H1 (cell line): ENCODE results near the gene MYH9. TPM values are rescaled to one million over a fixed set of nuclear protein-coding genes. Genes with fewer than 3 reads are reported as not detected.

Experiments
- CTCF ChIA-PET: fragments of 300-600 bp; sonication (Branson Sonifier 250); formaldehyde crosslinking; loops from one replicate; lab custom pipeline; 2021; ENCODE audit not compliant: partially characterized antibody; lab: Charles Lee
- POLR2A ChIA-PET: fragments of 300-600 bp; sonication (Branson Sonifier 250); formaldehyde crosslinking; loops from one replicate; lab custom pipeline; 2021; ENCODE audit warnings: inconsistent platforms; ENCODE audit not compliant: partially characterized antibody; lab: Charles Lee
- DNase-seq, 2 experiments: peaks; one replicate each; pipeline versions ENCODE4 v3.0.0 to v3.0.0-alpha.2; 2010 to 2022; ENCODE audit warnings: low spot score in 2 of 2, low read depth in 1 of 2, mixed read lengths in 1 of 2
- FAIRE-seq: peaks from 2 replicates; lab custom pipeline; 2011; peaks lifted over from hg19 to GRCh38; lab: Jason Lieb, UNC
- H2AFZ ChIP-seq: 2 replicates; pipeline ENCODE4 v1.8.1; 2012; ENCODE audit warnings: low read length, inconsistent platforms
- H2AK5ac ChIP-seq: 2 replicates; pipeline ENCODE4 v1.6.1; 2013; ENCODE audit warnings: low read depth, low read length
- H2BK120ac ChIP-seq: replicated peaks from 2 replicates; pipeline ENCODE3; 2013; ENCODE audit warnings: low read depth, low read length, inconsistent platforms
- H2BK12ac ChIP-seq: 2 replicates; pipeline ENCODE4 v1.6.1; 2013; ENCODE audit warnings: low read depth, low read length
- H2BK15ac ChIP-seq: 2 replicates; pipeline ENCODE4 v1.6.1; 2013; ENCODE audit warnings: low read length
- H2BK20ac ChIP-seq: 2 replicates; pipeline ENCODE4 v1.6.1; 2013; ENCODE audit warnings: low read length
- H2BK5ac ChIP-seq: 2 replicates; pipeline ENCODE4 v1.6.1; 2013; ENCODE audit warnings: low read depth, low read length
- H3K14ac ChIP-seq: 2 replicates; pipeline ENCODE4 v1.6.1; 2013; ENCODE audit warnings: inconsistent platforms; ENCODE audit not compliant: insufficient read length
- H3K18ac ChIP-seq: 2 replicates; pipeline ENCODE4 v1.6.1; 2013; ENCODE audit warnings: low read length; ENCODE audit errors: extremely low read depth
- H3K23ac ChIP-seq: 2 replicates; pipeline ENCODE4 v1.6.1; 2013; ENCODE audit warnings: inconsistent platforms; ENCODE audit not compliant: insufficient read length
- H3K23me2 ChIP-seq: 2 replicates; pipeline ENCODE4 v1.6.1; 2013; ENCODE audit warnings: low read depth, low read length
- H3K27ac ChIP-seq: 2 replicates; pipeline ENCODE4 v1.6.1; 2011; ENCODE audit warnings: low read depth, low read length, inconsistent platforms
- H3K27me3 ChIP-seq, 4 experiments: replicated peaks in 1 of 4; 1 replicate in 1 of 4; 2 replicates in 3 of 4; pipeline versions ENCODE4 v1.6.1 to v1.8.1; 2011 to 2013; ENCODE audit warnings: low read length in 3 of 4, mild to moderate bottlenecking in 3 of 4, inconsistent platforms in 2 of 4, mixed read lengths in 2 of 4, moderate library complexity in 1 of 4; ENCODE audit not compliant: control insufficient read depth in 3 of 4, insufficient read depth in 3 of 4; ENCODE audit errors: extremely low read depth in 1 of 4
- H3K36me3 ChIP-seq, 4 experiments: 2 replicates each; pipeline versions ENCODE4 v1.6.1 to v1.8.1; 2011 to 2013; ENCODE audit warnings: mild to moderate bottlenecking in 4 of 4, low read length in 3 of 4, moderate library complexity in 2 of 4, control low read depth in 1 of 4, inconsistent platforms in 1 of 4; ENCODE audit not compliant: insufficient read depth in 4 of 4, control insufficient read depth in 2 of 4
- H3K4ac ChIP-seq: replicated peaks from 2 replicates; pipeline ENCODE3; 2013; ENCODE audit warnings: low read length, low read depth, mixed read lengths, inconsistent platforms; ENCODE audit not compliant: insufficient read length
- H3K4me1 ChIP-seq, 4 experiments: replicated peaks in 1 of 4; 1 replicate in 1 of 4; 2 replicates in 3 of 4; pipeline versions ENCODE4 v1.6.1 to v1.8.1; 2011 to 2013; ENCODE audit warnings: low read length in 3 of 4, inconsistent platforms in 2 of 4, mixed read lengths in 1 of 4; ENCODE audit not compliant: insufficient read depth in 4 of 4, control insufficient read depth in 3 of 4
- H3K4me2 ChIP-seq, 2 experiments: 2 replicates each; pipeline versions ENCODE4 v1.6.1 to v1.8.1; 2011 to 2013; ENCODE audit warnings: low read depth in 2 of 2, low read length in 2 of 2, control low read depth in 1 of 2, inconsistent platforms in 1 of 2, mild to moderate bottlenecking in 1 of 2; ENCODE audit not compliant: insufficient read depth in 1 of 2
- H3K4me3 ChIP-seq, 4 experiments: fragments of 200-600, 300-600 bp in 1 of 4; sonication (generic), shearing (Covaris generic), sonication (Bioruptor Twin) in 1 of 4; 2 replicates each; pipeline versions ENCODE4 v1.5.1 to v1.8.1; 2011 to 2016; ENCODE audit warnings: low read length in 4 of 4, low read depth in 3 of 4, control low read depth in 2 of 4, inconsistent platforms in 2 of 4, mild to moderate bottlenecking in 2 of 4, mixed read lengths in 1 of 4, moderate library complexity in 1 of 4; ENCODE audit not compliant: insufficient read depth in 2 of 4; ENCODE audit errors: extremely low read depth in 1 of 4
- H3K56ac ChIP-seq: replicated peaks from 2 replicates; pipeline ENCODE3; 2013; ENCODE audit warnings: low read depth, mild to moderate bottlenecking, mixed read lengths, low read length, inconsistent platforms; ENCODE audit not compliant: insufficient read length
- H3K79me1 ChIP-seq: 2 replicates; pipeline ENCODE4 v1.6.1; 2013; ENCODE audit warnings: low read depth, low read length, control low read depth
- H3K79me2 ChIP-seq, 2 experiments: 2 replicates each; pipeline versions ENCODE4 v1.6.1 to v1.8.1; 2012 to 2013; ENCODE audit warnings: low read length in 2 of 2, mild to moderate bottlenecking in 2 of 2, inconsistent platforms in 1 of 2; ENCODE audit not compliant: insufficient read depth in 2 of 2, control insufficient read depth in 1 of 2
- H3K9ac ChIP-seq, 4 experiments: replicated peaks in 1 of 4; 1 replicate in 1 of 4; 2 replicates in 3 of 4; pipeline versions ENCODE4 v1.6.1 to v1.8.1; 2011 to 2013; ENCODE audit warnings: low read depth in 3 of 4, low read length in 3 of 4, control low read depth in 2 of 4, mild to moderate bottlenecking in 2 of 4, moderate library complexity in 2 of 4, inconsistent platforms in 1 of 4; ENCODE audit errors: extremely low read depth in 1 of 4
- H3K9me3 ChIP-seq, 2 experiments: 2 replicates each; pipeline versions ENCODE4 v1.6.1 to v1.8.1; 2012 to 2013; ENCODE audit warnings: mild to moderate bottlenecking in 2 of 2, moderate library complexity in 2 of 2, control low read depth in 1 of 2, inconsistent platforms in 1 of 2, low read depth in 1 of 2, low read length in 1 of 2, mixed read lengths in 1 of 2; ENCODE audit not compliant: insufficient read depth in 2 of 2
- H4K20me1 ChIP-seq, 2 experiments: replicated peaks in 1 of 2; 2 replicates each; pipeline versions ENCODE3 to v1.8.1; 2011 to 2013; ENCODE audit warnings: inconsistent platforms in 2 of 2, low read length in 2 of 2, mild to moderate bottlenecking in 1 of 2; ENCODE audit not compliant: insufficient read depth in 2 of 2, control insufficient read depth in 1 of 2
- H4K5ac ChIP-seq: 2 replicates; pipeline ENCODE4 v1.6.1; 2013; ENCODE audit warnings: low read length, low read depth, mixed read lengths, inconsistent platforms; ENCODE audit not compliant: insufficient read length
- H4K8ac ChIP-seq: 2 replicates; pipeline ENCODE4 v1.8.0; 2013; ENCODE audit warnings: mild to moderate bottlenecking, moderate library complexity, low read length, inconsistent platforms; ENCODE audit not compliant: insufficient read depth; ENCODE audit errors: extremely low read depth
- H4K91ac ChIP-seq: replicated peaks from 2 replicates; pipeline ENCODE3; 2013; ENCODE audit warnings: low read length, mixed read lengths, inconsistent platforms; ENCODE audit not compliant: insufficient read length
- BRCA1 ChIP-seq: IDR thresholded peaks from 2 replicates; pipeline ENCODE4 v1.6.1; 2012; ENCODE audit warnings: low read depth, low read length, improper control_type of control experiment
- CBX8 ChIP-seq: fragments of 300-800, 300-1000 bp; sonication (generic); IDR thresholded peaks from 2 replicates; pipeline ENCODE4 v1.7.1; 2016; ENCODE audit warnings: low read depth, low read length, borderline replicate concordance
- CHD2 ChIP-seq: IDR thresholded peaks from 2 replicates; pipeline ENCODE4 v1.6.1; 2012; ENCODE audit warnings: low read length, improper control_type of control experiment
- CTBP2 ChIP-seq: IDR thresholded peaks from 2 replicates; pipeline ENCODE4 v1.7.0; 2011; ENCODE audit warnings: borderline replicate concordance, mild to moderate bottlenecking, moderate library complexity, mixed read lengths, low read length; ENCODE audit not compliant: insufficient read depth, insufficient read length
- EGR1 ChIP-seq: IDR thresholded peaks from 2 replicates; pipeline ENCODE4 v1.6.1; 2011; ENCODE audit warnings: low read depth, low read length, borderline replicate concordance
- EP300 ChIP-seq, 2 experiments: IDR thresholded peaks; 1 replicate in 1 of 2; 2 replicates in 1 of 2; pipeline ENCODE4 v1.6.1; 2011 to 2012; ENCODE audit warnings: low read depth in 2 of 2, low read length in 2 of 2, mild to moderate bottlenecking in 2 of 2, borderline replicate concordance in 1 of 2, inconsistent platforms in 1 of 2, moderate library complexity in 1 of 2
- EZH2 ChIP-seq: fragments of 200-600 bp; sonication (generic); IDR thresholded peaks from 2 replicates; pipeline ENCODE4 v1.7.1; 2012; ENCODE audit warnings: low read depth, mild to moderate bottlenecking, moderate library complexity, low read length, inconsistent platforms; ENCODE audit not compliant: severe bottlenecking
- KDM5A ChIP-seq: fragments of 200-600 bp; IDR thresholded peaks from 2 replicates; pipeline ENCODE4 v1.7.1; 2012; ENCODE audit warnings: mild to moderate bottlenecking, low read length, inconsistent platforms, mixed read lengths
- POLR2AphosphoS5 ChIP-seq: IDR thresholded peaks from 2 replicates; pipeline ENCODE4 v1.6.1; 2011; ENCODE audit warnings: low read depth, low read length
- RXRA ChIP-seq: IDR thresholded peaks from 2 replicates; pipeline ENCODE4 v1.6.1; 2011; ENCODE audit warnings: low read depth, mild to moderate bottlenecking, low read length, moderate library complexity; ENCODE audit not compliant: insufficient read depth
- SIRT6 ChIP-seq: IDR thresholded peaks from one replicate; pipeline ENCODE4 v1.7.1; 2012; ENCODE audit warnings: low read length, inconsistent platforms
- SRF ChIP-seq: IDR thresholded peaks from 2 replicates; pipeline ENCODE4 v1.6.1; 2011; ENCODE audit warnings: mild to moderate bottlenecking, low read depth, low read length, moderate library complexity
- TAF1 ChIP-seq: IDR thresholded peaks from 2 replicates; pipeline ENCODE4 v1.6.1; 2011; ENCODE audit warnings: mild to moderate bottlenecking, low read depth, low read length
- TBP ChIP-seq: IDR thresholded peaks from 2 replicates; pipeline ENCODE4 v1.6.1; 2011; ENCODE audit warnings: low read depth, low read length, improper control_type of control experiment
- ZNF274 ChIP-seq: IDR thresholded peaks from 2 replicates; pipeline ENCODE4 v1.7.0; 2012; ENCODE audit warnings: low read length, borderline replicate concordance; ENCODE audit errors: extremely low read depth
- WGBS, 2 experiments: shearing (Covaris generic) in 1 of 2; methylation state at CpG; one replicate each; pipeline versions ENCODE4 v1.1.6 to v1.1.7; 2013 to 2015; ENCODE audit warnings: low lambda C conversion rate in 2 of 2, mixed read lengths in 2 of 2, inconsistent platforms in 1 of 2, low coverage in 1 of 2, missing lambda C conversion rate in 1 of 2; ENCODE audit not compliant: insufficient replicate concordance in 2 of 2, insufficient coverage in 1 of 2, insufficient read length in 1 of 2; ENCODE audit errors: extremely low coverage in 1 of 2, missing lambda C conversion rate in 1 of 2; 5-methylcytosine and 5-hydroxymethylcytosine counted together
- polyA plus RNA-seq, 7 experiments: library from polyadenylated mRNA; depleted of rRNA in 3 of 7; stranded (reverse) in 5 of 7; unstranded in 2 of 7; fragments of >200 nt in 5 of 7; fragments of 200-250 nt in 2 of 7; gene quantifications; 1 replicate in 5 of 7; 2 replicates in 1 of 7; 4 replicates in 1 of 7; pipeline versions ENCODE4 v1.2.1 to v1.2.3, GENCODE V29; 2011 to 2013; ENCODE audit warnings: missing spikeins in 2 of 7, mixed read lengths in 2 of 7
- total RNA-seq: library from RNA; stranded (reverse); fragmentation: NEBNext Ultra II Directional; extraction: Animal tissue kit (Norgen Biotek cat#: 25700); gene quantifications from 2 replicates; pipeline ENCODE4 v1.2.1, GENCODE V29; 2021

MYH9 gene
- total and polyA plus RNA-seq, 2 of the 8 experiments (the other 6 are each of a cell fraction or from before 2014, with no cell fraction given), result 24.9 to 322 TPM

GRCh38 chr22:36256478-36256877, 131.3 kb downstream of the MYH9 start:
- Histone ChIP-seq H3K56ac (no peak overlapping the region), H4K20me1 (no peaks in the 10 kb centered on the region), H4K91ac (no peak overlapping the region), H3K23ac (no peak overlapping the region), H3K23me2 (no peaks in the 10 kb centered on the region), H4K8ac (no peak overlapping the region), H2BK12ac (no peak overlapping the region), H3K36me3 (no peaks in the 10 kb centered on the region), H2BK20ac (no peak overlapping the region), H3K18ac (no peak overlapping the region), H2AFZ (no peak overlapping the region), H3K27me3 (no peaks in the 10 kb centered on the region; a peak in 1 of 7 replicates), H3K4me2 (no peak overlapping the region), H2BK5ac (no peak overlapping the region), H2BK120ac (no peak overlapping the region), H3K4me3 (no peak overlapping the region), H2BK15ac (no peak overlapping the region), H4K5ac (no peak overlapping the region), H2AK5ac (no peak overlapping the region), H3K4ac (no peak overlapping the region), H3K9me3 (no peaks in the 10 kb centered on the region), H3K4me1 (peaks cover 7 to 15% (median 10%) of the 10 kb centered on the region in 4 experiments), H3K14ac (no peak overlapping the region), H3K27ac (no peak overlapping the region), H3K9ac (no peak overlapping the region), H3K79me2 (no peaks in the 10 kb centered on the region), H3K79me1 (no peaks in the 10 kb centered on the region)
- WGBS, 2 experiments, result 84% methylated on average over 3 of the region's 3 CpGs; no CpG with 5 or more reads in 1 of the 2 experiments
- FAIRE-seq (no peak), DNase-seq (no peak)
- CTCF ChIA-PET, result interaction anchor here (0.9 to 1.5 kb wide), 2 partner anchors 21 to 112 kb away, joined by 4 to 5 read pairs; no protein-coding TSS in a partner anchor
- POLR2A ChIA-PET, result no interaction called here
- TF ChIP-seq EZH2 (no peak), EGR1 (no peak), TBP (no peak), ZNF274 (no peak), KDM5A (no peak), POLR2AphosphoS5 (no peak), SRF (no peak), EP300 (IDR thresholded peaks at IDR 0.05; ENCODE audit: borderline replicate concordance in 1 of 2, low read depth in 2 of 2, low read length in 2 of 2) (no peak), BRCA1 (no peak), TAF1 (no peak), RXRA (no peak), CTBP2 (no peak), SIRT6 (no peak), CHD2 (no peak), CBX8 (no peak)
